ENCODE data around the gene JAML. TPM values are rescaled to one million over a fixed set of nuclear protein-coding genes. Genes with fewer than 3 reads are reported as not detected.

JAML gene
- total and polyA plus RNA-seq, 7 donors: 3.3 to 35.1 (median 6.1) TPM

- WGBS, 2 donors: 95 to 96% methylated on average over 2 of the region's 2 CpGs
- Histone ChIP-seq H3K36me3 (no peaks in the 10 kb centered on the region), H3K4me1 (no peaks in the 10 kb centered on the region), H3K4me3 (no peak overlapping the region), H3K27me3 (peaks cover 0 to under 1% (median 0%) of the 10 kb centered on the region in 3 donors), H3K27ac (no peak overlapping the region), H3K9me3 (no peaks in the 10 kb centered on the region)
- intact Hi-C loops (cut with DNase I): no loop called here
- DNase-seq: no peak
- TF ChIP-seq POLR2A (IDR thresholded peaks at IDR 0.05) (no peak), EP300 (IDR thresholded peaks at IDR 0.05) (no peak), CTCF (IDR thresholded peaks at IDR 0.05) (no peak), POLR2AphosphoS5 (IDR thresholded peaks at IDR 0.05) (no peak)
These were observed 13.6 kb upstream of the JAML start for GRCh38 chr11:118238421-118238820.

GRCh38 chr11:118236170-118236569 lies 11.4 kb upstream of the JAML start:
- no peaks in the 10 kb centered on the region for H3K36me3 ChIP-seq
- 83 to 90% methylated on average over 2 of the region's 2 CpGs for WGBS, 2 donors
- DNase-seq: no peak
- no peaks in the 10 kb centered on the region for H3K27me3 ChIP-seq
- no peaks in the 10 kb centered on the region for H3K9me3 ChIP-seq
- H3K4me1 ChIP-seq: no peaks in the 10 kb centered on the region
- H3K27ac ChIP-seq: no peak overlapping the region
- intact Hi-C loops (cut with DNase I): no loop called here
- TF ChIP-seq CTCF (IDR thresholded peaks at IDR 0.05) (no peak), POLR2A (IDR thresholded peaks at IDR 0.05) (no peak), POLR2AphosphoS5 (IDR thresholded peaks at IDR 0.05) (no peak), EP300 (IDR thresholded peaks at IDR 0.05) (no peak)
- H3K4me3 ChIP-seq: no peak overlapping the region

- DNase-seq: no peak
- no peaks in the 10 kb centered on the region for H3K9me3 ChIP-seq
- 95 to 96% methylated on average over 5 of the region's 5 CpGs for WGBS, 2 donors
These were observed 10.0 kb upstream of the JAML start for GRCh38 chr11:118234833-118235232.

GRCh38 chr11:118233850-118234249 lies 9.0 kb upstream of the JAML start:
- intact Hi-C loops (cut with DNase I): no loop called here
- Histone ChIP-seq H3K9me3 (no peaks in the 10 kb centered on the region), H3K4me1 (no peaks in the 10 kb centered on the region), H3K36me3 (no peaks in the 10 kb centered on the region), H3K27me3 (no peaks in the 10 kb centered on the region), H3K27ac (no peak overlapping the region), H3K4me3 (no peak overlapping the region)
- TF ChIP-seq POLR2AphosphoS5 (IDR thresholded peaks at IDR 0.05) (no peak), CTCF (IDR thresholded peaks at IDR 0.05) (no peak), EP300 (IDR thresholded peaks at IDR 0.05) (no peak), POLR2A (IDR thresholded peaks at IDR 0.05) (no peak)
- WGBS, 2 donors: 91 to 98% methylated on average over 1 of the region's 1 CpG
- DNase-seq: no peak

More at GRCh38 chr11:118234833-118235232, 10.0 kb upstream of the JAML start:
- Histone ChIP-seq H3K4me3 (no peak overlapping the region), H3K27me3 (no peaks in the 10 kb centered on the region), H3K27ac (no peak overlapping the region), H3K36me3 (no peaks in the 10 kb centered on the region), H3K4me1 (no peaks in the 10 kb centered on the region)
- intact Hi-C loops (cut with DNase I): no loop called here
- no peak for TF ChIP-seq EP300 (IDR thresholded peaks at IDR 0.05)

- H3K4me1 ChIP-seq: no peaks in the 10 kb centered on the region
- H3K36me3 ChIP-seq: no peaks in the 10 kb centered on the region
- no peak overlapping the region for H3K27ac ChIP-seq
- no peaks in the 10 kb centered on the region for H3K27me3 ChIP-seq
- no peak for TF ChIP-seq POLR2A (IDR thresholded peaks at IDR 0.05)
- TF ChIP-seq EP300 (IDR thresholded peaks at IDR 0.05): no peak
- no peak for TF ChIP-seq CTCF (IDR thresholded peaks at IDR 0.05)
- no peak for TF ChIP-seq POLR2AphosphoS5 (IDR thresholded peaks at IDR 0.05)
- intact Hi-C loops (cut with DNase I): no loop called here
- no peaks in the 10 kb centered on the region for H3K9me3 ChIP-seq
- 90 to 92% methylated on average over 5 of the region's 5 CpGs for WGBS, 2 donors
- DNase-seq: no peak
- H3K4me3 ChIP-seq: no peak overlapping the region
These were observed 8.6 kb upstream of the JAML start for GRCh38 chr11:118233377-118233776.

Measured in sigmoid colon (tissue), 7 donors.